PFSK-1 (cell line): ENCODE measurements around the gene USP32.

Experiments
- POLR2AphosphoS5 ChIP-seq: IDR thresholded peaks from 2 replicates; pipeline ENCODE4 v1.6.1; 2012; ENCODE audit warnings: low read depth, mild to moderate bottlenecking, control low read depth, low read length, moderate library complexity
- TAF1 ChIP-seq: IDR thresholded peaks from 2 replicates; pipeline ENCODE4 v1.6.1; 2012; ENCODE audit warnings: low read length, control low read depth, borderline replicate concordance; ENCODE audit not compliant: insufficient read depth

DNA sequence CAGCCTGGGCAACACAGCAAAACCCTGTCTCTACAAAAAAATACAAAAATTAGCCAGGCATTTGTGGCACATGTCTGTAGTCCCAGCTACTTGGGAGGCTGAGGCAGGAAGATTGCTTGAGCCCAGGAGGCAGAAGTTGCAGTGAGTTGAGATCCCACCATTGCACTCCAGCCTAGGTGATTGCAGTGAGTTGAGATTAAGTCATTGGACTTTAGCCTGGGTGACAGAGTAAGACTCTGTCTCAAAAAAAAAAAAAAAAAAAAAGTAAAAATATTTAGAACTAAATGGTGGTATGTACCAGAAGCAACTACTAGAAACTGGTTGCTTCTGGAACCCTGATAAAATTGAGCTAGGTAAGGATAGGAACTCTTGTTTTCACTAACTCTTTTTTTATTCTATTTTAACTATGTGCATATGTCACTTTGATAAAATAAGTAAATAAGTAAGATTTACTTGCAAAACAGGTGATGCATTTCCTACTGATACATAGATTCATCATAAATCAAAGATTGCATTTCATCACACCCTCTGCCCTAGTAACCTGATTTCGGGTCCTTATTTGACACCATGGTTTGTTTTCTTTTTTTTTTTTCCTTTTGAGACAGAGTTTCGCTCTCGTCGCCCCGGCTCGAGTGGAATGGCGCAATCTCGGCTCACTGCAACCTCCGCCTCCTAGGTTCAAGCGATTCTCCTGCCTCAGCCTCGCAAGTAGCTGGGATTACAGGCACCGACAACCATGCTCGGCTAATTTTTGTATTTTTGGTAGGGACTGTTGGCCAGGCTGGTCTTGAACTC lies 66.0 kb downstream of the USP32 start:
- no peak for TF ChIP-seq POLR2AphosphoS5
- no peak for TF ChIP-seq TAF1
